ENCODE data around the gene SH2D3A. TPM values are rescaled to one million over a fixed set of nuclear protein-coding genes. Genes with fewer than 3 reads are reported as not detected.

SH2D3A gene
- total RNA-seq, 1 donor from 2014 or later = 0.20 TPM

- no peak for DNase-seq (ENCODE audit: low read depth, low spot score)
Measured at GRCh38 chr19:6737873-6738786, 29.1 kb downstream of the SH2D3A start.

GRCh38 chr19:6737284-6737872 is 29.9 kb downstream of the SH2D3A start, which contains the start of gene GPR108:
GPR108 (minus strand) TSS chr19:6737580; CDS start chr19:6737576, 4 bp downstream.
- peak; percentile 100 for DNase-seq (ENCODE audit: low read depth, low spot score)

- no peak for DNase-seq (ENCODE audit: low read depth, low spot score)
Measured at GRCh38 chr19:6736917-6737283, 30.3 kb downstream of the SH2D3A start.

- DNase-seq (ENCODE audit: low read depth, low spot score) = peak; percentile 71
Measured at GRCh38 chr19:6736169-6736916, 30.9 kb downstream of the SH2D3A start.

GRCh38 chr19:6735181-6735911 is 31.9 kb downstream of the SH2D3A start:
- DNase-seq (ENCODE audit: low read depth, low spot score) = no peak

- no peak for DNase-seq (ENCODE audit: low read depth, low spot score)
Measured at GRCh38 chr19:6734096-6734696, 33.0 kb downstream of the SH2D3A start.

- no peak for DNase-seq (ENCODE audit: low read depth, low spot score)
Measured at GRCh38 chr19:6733338-6734095, 33.7 kb downstream of the SH2D3A start.

GRCh38 chr19:6732803-6733337 is 34.4 kb downstream of the SH2D3A start:
- DNase-seq (ENCODE audit: low read depth, low spot score) = no peak

- no peak for DNase-seq (ENCODE audit: low read depth, low spot score)
Measured at GRCh38 chr19:6731822-6732221, 35.4 kb downstream of the SH2D3A start.

GRCh38 chr19:6730941-6731670 is 36.1 kb downstream of the SH2D3A start:
- DNase-seq (ENCODE audit: low read depth, low spot score) = no peak

GRCh38 chr19:6730153-6730804 is 37.0 kb downstream of the SH2D3A start:
- DNase-seq (ENCODE audit: low read depth, low spot score) = no peak

GRCh38 chr19:6729573-6730152 is 37.6 kb downstream of the SH2D3A start:
- no peak for DNase-seq (ENCODE audit: low read depth, low spot score)

GRCh38 chr19:6728346-6728745 is 38.9 kb downstream of the SH2D3A start:
- DNase-seq (ENCODE audit: low read depth, low spot score) = no peak

- DNase-seq (ENCODE audit: low read depth, low spot score) = no peak
Measured at GRCh38 chr19:6725513-6726231, 41.6 kb downstream of the SH2D3A start.

- DNase-seq (ENCODE audit: low read depth, low spot score) = no peak
Measured at GRCh38 chr19:6724631-6725492, 42.4 kb downstream of the SH2D3A start.

GRCh38 chr19:6723738-6724137 is 43.5 kb downstream of the SH2D3A start:
- no peak for DNase-seq (ENCODE audit: low read depth, low spot score)

All from pulmonary artery endothelial cell (primary cell).